WERI-Rb-1 (cell line): ENCODE measurements around the gene CFI.

Experiments
- DNase-seq: peaks from one replicate; pipeline ENCODE4 v3.0.0-alpha.2; 2020
- H3K27ac ChIP-seq: fragments of 250-450 bp; sonication (Bioruptor Pico); 2 replicates; pipeline ENCODE4 v1.5.1; 2020; ENCODE audit warnings: mild to moderate bottlenecking, moderate library complexity
- H3K27me3 ChIP-seq: fragments of 250-450 bp; sonication (Bioruptor Pico); 2 replicates; pipeline ENCODE4 v1.5.1; 2021; ENCODE audit warnings: mild to moderate bottlenecking, low read depth, moderate library complexity; ENCODE audit not compliant: insufficient read depth, severe bottlenecking
- H3K36me3 ChIP-seq: fragments of 250-450 bp; sonication (Bioruptor Pico); 2 replicates; pipeline ENCODE4 v1.5.1; 2020; ENCODE audit warnings: mild to moderate bottlenecking, moderate library complexity
- H3K4me3 ChIP-seq: 2 replicates; pipeline ENCODE4 v1.5.1; 2011; ENCODE audit warnings: low read depth, mild to moderate bottlenecking, control low read depth, low read length
- H3K9me3 ChIP-seq: fragments of 250-450 bp; sonication (Bioruptor Pico); 2 replicates; pipeline ENCODE4 v1.5.1; 2021; ENCODE audit warnings: mild to moderate bottlenecking, moderate library complexity; ENCODE audit not compliant: severe bottlenecking
- TF ChIP-seq, protein P1 (sequence below): IDR thresholded peaks from 2 replicates; pipeline ENCODE4 v1.5.1; 2011; ENCODE audit warnings: low read depth, mild to moderate bottlenecking, control low read depth, inconsistent platforms, low read length

The CFI gene

DNA sequence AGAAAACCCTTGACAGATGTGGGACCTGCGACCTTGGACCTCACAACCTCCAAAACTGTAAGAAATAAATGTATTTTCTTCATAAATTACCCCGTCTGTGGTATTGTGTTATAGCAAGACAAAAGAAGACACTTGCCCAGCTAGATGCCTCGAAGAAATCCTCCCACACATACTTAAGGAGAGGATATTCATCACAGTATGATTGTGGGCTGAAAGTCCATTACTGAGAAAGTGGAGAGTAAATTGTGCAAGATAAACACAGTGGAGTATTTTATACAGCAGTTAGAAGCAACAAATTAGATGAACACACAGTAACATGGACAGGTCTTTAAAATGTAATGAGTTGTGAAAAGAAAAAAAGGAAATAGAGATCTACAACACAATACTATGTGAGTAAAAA lies 46.1 kb downstream of the CFI start:
- Histone ChIP-seq H3K27me3 (no peaks in the 10 kb centered on the region), H3K27ac (no peak overlapping the region), H3K36me3 (no peaks in the 10 kb centered on the region), H3K4me3 (no peak overlapping the region), H3K9me3 (no peaks in the 10 kb centered on the region)
- DNase-seq = no peak
- TF ChIP-seq, protein P1, sequence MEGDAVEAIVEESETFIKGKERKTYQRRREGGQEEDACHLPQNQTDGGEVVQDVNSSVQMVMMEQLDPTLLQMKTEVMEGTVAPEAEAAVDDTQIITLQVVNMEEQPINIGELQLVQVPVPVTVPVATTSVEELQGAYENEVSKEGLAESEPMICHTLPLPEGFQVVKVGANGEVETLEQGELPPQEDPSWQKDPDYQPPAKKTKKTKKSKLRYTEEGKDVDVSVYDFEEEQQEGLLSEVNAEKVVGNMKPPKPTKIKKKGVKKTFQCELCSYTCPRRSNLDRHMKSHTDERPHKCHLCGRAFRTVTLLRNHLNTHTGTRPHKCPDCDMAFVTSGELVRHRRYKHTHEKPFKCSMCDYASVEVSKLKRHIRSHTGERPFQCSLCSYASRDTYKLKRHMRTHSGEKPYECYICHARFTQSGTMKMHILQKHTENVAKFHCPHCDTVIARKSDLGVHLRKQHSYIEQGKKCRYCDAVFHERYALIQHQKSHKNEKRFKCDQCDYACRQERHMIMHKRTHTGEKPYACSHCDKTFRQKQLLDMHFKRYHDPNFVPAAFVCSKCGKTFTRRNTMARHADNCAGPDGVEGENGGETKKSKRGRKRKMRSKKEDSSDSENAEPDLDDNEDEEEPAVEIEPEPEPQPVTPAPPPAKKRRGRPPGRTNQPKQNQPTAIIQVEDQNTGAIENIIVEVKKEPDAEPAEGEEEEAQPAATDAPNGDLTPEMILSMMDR = no peak

- Histone ChIP-seq H3K27ac (no peak overlapping the region), H3K27me3 (no peaks in the 10 kb centered on the region), H3K36me3 (no peaks in the 10 kb centered on the region), H3K9me3 (no peaks in the 10 kb centered on the region), H3K4me3 (no peak overlapping the region)
- no peak for DNase-seq
- TF ChIP-seq, protein P1 = no peak
Measured at GRCh38 chr4:109754093-109754857, 47.5 kb downstream of the CFI start.

DNA sequence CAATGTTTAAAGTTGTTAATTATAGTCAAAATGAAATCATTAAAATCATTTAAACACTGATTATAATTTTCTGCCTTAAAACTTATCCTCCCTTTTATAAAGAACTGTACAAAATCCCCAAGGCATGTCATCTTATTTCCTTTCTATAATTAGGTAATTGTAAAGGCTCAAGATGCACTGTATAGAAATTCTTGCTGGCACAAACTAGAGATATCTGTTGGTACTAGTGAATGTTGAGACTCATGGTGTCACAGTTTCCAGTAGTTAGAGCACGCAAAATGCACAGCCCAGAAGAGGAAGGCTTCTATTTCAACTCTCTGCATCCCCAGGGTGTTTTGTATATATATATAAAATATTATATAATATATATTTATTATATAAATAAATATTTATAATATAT lies 49.3 kb downstream of the CFI start:
- no peak for DNase-seq
- TF ChIP-seq, protein P1 = no peak
- Histone ChIP-seq H3K36me3 (no peaks in the 10 kb centered on the region), H3K4me3 (no peak overlapping the region), H3K9me3 (no peaks in the 10 kb centered on the region), H3K27ac (no peak overlapping the region), H3K27me3 (no peaks in the 10 kb centered on the region)

DNA sequence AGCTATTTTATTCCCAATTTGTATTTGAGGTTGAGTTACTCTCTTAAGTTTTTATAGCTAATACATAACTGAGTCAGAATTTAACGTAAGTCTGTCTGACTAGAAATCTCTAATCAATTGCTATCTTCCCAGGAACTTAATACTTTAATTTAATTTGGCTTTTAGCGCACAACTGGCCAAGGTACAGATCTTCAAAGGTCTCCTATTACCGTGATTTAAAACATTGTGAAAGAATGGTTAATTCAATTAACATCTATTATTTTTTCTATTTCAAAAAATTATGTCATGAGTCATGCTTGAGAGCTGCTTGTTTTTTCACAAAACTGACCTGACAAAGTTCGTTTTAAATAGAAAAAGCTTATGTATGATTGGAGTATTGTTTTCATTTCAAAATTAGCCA lies 49.9 kb downstream of the CFI start:
- Histone ChIP-seq H3K9me3 (no peaks in the 10 kb centered on the region), H3K4me3 (no peak overlapping the region), H3K36me3 (no peaks in the 10 kb centered on the region), H3K27ac (no peak overlapping the region), H3K27me3 (no peaks in the 10 kb centered on the region)
- no peak for DNase-seq
- TF ChIP-seq, protein P1 = no peak

- no peak overlapping the region for H3K4me3 ChIP-seq
- no peaks in the 10 kb centered on the region for H3K27me3 ChIP-seq
- H3K9me3 ChIP-seq = no peaks in the 10 kb centered on the region
- H3K36me3 ChIP-seq = no peaks in the 10 kb centered on the region
- no peak overlapping the region for H3K27ac ChIP-seq
- no peak for DNase-seq
- TF ChIP-seq, protein P1 = no peak
Measured at GRCh38 chr4:109750652-109751244, 51.1 kb downstream of the CFI start.
